HG03103 (cell line): ENCODE measurements around the gene LENEP.

Source experiments
- ATAC-seq: cut with Tn5 transposase; IDR thresholded peaks from one replicate; pipeline ENCODE4 v1.9.1; 2021; ENCODE audit warnings: low read depth; ENCODE audit not compliant: unreplicated experiment

LENEP gene

DNA sequence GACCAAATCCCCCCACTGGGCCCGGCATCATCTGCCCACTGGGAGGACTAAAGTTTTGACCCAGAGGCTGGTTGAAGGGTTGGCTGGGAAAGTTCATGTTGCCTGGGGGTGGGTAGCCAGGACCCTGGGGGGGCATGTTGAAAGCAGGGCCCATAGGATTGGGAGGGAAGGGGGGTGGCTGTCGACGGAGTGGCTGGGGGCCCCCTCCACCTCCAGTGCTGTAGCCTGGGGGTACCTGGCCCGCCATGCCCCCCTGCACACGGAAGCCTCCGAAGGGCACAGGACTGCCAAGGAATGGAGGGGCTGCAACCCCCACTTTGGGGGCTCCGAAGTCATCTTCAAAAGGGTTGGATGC is 34.0 kb upstream of the LENEP start:
- ATAC-seq, result no peak

- ATAC-seq, result no peak
Measured at GRCh38 chr1:154960446-154961136, 32.8 kb upstream of the LENEP start.

- peak; percentile 64 for ATAC-seq
Measured at GRCh38 chr1:154961207-154962155, 31.9 kb upstream of the LENEP start, which contains the start of gene PYGO2. Gene PYGO2, minus strand, starts transcription at chr1:154961782. Its CDS starts 206 bp downstream, at chr1:154961576.

DNA sequence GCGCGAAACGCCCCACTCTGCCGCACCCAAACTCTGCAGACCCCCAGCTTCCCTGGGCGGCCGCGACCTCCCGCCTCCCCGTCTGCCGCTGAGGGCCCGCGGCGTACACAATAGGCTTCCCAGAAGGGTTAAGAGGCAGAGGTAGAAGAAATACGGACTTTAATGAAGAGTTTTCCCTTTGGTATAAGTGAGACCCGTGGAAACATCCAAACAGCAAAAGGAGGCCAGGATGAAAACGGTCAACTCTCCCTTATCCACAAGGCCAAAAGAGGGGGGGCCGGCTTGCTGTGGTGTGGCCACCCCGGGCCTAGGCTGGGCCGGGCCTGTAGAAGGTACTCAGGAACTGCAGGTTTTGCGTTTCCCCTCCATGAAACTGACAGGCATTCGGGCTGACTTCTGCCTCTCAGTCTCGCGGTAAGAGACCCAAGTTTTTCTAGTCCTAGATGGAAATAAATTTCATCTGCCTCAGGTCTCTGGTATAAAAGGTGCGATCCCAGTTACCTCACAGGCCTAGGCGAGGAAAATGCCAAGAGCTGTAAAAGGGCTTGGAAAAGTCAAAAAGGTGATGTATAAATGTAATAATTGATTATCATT is 31.1 kb upstream of the LENEP start:
- no peak for ATAC-seq

DNA sequence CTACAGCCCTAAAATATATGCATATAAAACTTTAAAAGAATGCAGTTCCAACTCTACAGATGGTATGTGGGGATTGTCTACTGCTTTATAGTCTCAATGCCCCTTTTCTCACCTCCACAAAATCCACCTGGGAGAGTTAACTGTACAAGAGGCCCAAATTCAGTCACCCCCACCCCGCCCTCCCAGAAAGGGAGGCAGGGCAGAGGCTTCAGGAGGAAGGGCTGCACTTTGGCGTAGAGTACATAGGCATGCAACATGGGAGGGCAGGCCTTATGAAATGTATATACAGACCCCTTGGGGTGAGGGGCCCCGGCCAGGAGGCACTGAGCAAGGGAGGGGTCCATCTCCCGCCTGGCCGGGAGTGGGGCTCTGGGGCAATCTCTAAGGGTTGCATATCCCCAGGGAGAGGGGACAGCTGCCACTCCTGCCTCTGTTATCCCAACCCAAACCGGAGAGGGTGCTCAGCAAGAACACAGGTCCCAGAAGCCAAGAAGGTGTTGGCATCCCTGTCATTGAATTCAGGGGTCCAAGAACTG is 30.5 kb upstream of the LENEP start:
- no peak for ATAC-seq

- no peak for ATAC-seq
Measured at GRCh38 chr1:154963643-154964042, 29.7 kb upstream of the LENEP start.

DNA sequence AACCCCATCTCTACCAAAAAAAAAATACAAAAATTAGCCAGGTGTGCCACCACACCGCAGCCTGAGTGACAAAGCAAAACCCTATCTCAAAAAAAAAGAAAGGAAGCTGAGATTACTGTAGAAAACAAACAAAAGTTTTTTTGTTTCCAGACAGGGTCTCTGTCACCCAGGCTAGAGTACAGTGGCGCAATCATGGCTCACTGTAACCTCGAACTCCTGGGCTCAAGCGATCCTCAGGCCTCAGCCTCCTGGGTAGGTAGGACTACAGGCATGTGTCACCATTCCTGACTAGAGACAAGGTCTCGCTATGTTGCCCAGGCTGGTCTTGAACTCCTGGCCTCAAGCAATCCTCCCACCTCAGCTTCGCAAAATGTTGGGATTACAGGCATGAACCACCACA is 29.0 kb upstream of the LENEP start:
- no peak for ATAC-seq

GRCh38 chr1:154966111-154966510 is 27.3 kb upstream of the LENEP start:
- ATAC-seq, result no peak

DNA sequence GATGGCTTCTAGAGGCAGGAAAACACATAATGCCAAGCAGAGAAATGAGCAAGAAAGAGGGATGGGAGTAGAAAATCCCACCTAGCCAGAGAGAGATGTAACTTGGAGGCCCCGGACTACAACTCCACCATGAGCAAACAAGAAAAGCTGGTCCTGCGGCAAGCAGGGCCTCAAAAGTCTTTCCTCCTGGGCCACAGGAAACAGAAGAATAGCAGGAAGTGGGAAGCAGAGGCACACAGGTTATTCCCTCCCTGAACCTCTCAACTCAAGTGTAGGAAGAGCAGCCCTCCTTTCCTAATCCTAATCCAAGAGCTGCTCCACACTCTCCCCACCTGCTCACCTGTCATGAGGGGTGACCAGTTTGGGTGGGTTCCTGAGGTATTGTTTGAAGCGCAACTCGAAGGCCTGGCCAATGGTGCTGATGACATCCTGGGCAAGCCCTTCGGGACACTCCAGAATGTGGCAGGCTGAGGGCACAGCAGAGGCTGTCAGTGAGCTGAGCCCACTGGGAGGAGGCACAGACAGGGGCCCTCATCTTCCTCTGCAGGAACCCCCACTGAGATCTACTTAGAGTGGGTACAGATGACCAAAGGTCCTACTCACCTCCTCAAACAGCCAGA is 25.9 kb upstream of the LENEP start:
- no peak for ATAC-seq

DNA sequence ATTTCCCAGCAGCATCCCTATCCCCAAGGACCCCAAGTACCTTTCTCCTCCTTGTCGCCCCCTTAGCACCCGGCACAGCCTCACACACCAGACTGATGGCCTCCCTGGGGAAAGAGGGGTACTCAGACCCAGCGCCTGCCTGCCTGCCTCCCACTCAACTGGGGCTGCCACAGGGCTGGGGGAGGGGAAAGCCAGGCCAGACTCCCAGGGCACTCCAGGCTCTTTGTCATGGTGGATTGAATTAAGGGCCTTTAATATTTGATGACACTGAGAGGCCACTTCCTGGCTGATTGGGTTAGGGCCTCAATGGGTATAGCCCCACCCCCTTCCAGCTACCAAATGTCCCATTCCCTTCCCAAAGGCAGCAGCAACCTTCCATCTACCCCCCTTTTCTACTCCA is 24.7 kb upstream of the LENEP start:
- no peak for ATAC-seq

- no peak for ATAC-seq
Measured at GRCh38 chr1:154969246-154969645, 24.1 kb upstream of the LENEP start.

DNA sequence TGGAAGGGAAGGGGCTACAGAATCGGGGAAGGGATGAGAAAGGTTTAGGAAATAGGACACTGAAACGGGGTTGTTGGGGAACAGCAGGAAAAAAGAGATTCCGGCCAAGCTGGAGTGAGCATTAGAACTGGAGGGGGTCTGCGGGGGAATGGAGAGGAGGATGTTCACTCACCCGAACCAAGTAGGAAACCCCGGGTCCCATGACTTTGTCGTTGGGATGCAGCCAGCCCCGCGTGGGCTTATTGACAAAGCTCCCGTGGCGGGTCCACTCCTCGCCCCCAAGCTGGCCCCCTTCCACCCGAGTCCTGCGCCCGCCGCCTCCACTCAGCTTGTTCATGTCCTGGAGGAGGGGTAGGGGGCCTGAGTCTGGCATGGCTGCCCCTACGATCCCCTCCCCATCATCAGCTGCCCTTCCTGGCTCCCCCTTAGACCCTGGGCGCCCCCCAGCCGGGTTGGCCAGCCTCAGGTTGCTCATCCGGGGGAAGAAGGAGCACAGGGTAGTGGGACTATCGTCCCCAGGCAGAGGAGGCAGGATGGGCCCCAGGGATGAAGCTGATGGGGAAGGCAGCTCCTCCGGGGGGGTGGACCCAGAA is 23.4 kb upstream of the LENEP start:
- ATAC-seq, result no peak

DNA sequence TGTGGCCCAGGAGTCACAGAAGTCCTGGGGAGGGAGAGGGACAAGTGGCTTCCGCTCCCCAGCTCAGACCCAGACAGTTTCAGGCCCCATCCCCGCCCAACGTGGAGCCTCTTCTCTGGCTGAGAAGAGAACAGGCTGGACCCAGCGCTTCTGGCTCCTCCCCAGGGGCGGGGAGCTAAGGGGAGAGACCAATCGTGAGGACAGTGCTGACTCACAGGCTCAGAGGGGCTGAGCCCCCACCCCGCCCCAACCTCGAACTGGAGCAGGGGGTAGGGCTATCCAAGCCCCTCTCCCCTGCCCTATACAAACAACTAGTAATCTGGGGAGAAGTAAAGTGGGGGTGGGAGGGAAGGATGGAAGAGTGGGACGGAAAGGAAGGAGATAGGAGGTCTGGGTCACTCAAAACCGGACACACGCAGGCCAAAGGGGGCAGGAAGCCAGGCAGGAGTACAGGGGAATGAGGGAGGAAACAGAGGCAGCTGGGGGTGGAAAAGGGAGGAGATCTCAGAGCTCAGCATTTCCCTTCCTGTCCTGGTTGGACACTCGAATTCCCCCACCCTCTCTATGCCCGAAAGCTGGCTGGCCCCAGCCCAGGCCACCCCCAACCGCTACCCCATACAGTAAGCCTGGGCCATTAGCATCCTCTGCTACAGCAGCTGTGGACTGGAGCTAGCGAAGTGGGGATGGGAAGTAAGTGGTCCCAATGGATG is 22.6 kb upstream of the LENEP start, which contains the start of gene SHC1:
Gene SHC1, minus strand, starts transcription at position 117 of the 710 bp plus-strand sequence. CDS start 221 bp downstream, outside the sequence.
- no peak for ATAC-seq

DNA sequence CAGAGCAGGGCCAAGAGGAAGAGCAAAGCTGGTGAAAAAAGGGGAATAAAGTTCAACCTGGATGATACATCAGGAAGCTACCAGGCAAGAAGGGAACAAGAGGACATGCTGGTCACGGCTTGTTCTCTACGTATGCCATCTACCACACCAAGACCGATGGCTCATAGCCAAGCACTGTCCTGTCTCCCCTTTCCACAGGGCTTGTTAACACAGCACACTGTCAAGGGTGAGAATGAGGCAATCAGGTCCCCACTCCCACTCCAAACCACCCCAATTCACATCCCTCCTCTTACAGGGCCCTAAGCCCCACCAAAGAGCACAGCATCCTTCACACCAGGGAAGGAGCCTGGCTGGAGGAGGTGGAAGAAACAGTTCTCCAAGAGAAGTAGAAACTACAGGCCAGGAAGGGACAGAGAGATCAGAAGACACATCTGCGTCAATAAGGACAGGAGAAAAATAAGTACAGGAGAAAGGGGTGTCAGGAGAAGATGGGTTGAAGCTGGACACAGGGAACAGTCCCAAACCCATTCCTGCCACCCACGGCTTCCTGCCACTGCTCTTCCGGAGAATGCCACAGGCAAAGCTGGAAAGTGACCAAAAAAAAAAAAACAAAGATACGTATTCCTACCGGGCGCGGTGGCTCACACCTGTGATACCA is 21.9 kb upstream of the LENEP start:
- ATAC-seq, result no peak

GRCh38 chr1:154972213-154972516 is 21.2 kb upstream of the LENEP start:
- no peak for ATAC-seq

- no peak for ATAC-seq
Measured at GRCh38 chr1:154972517-154973343, 20.7 kb upstream of the LENEP start.

GRCh38 chr1:154973344-154974101 is 19.9 kb upstream of the LENEP start:
- no peak for ATAC-seq
